Activated naive CD8-positive, alpha-beta T cell treated with anti-CD3 and anti-CD28 coated beads, Interleukin-2, amount 50 U/mL, for 16 hours (primary cell): ENCODE data around the gene TRIP6.
A peak's percentile ranks its signal among the peaks of the same experiment; 100 is the strongest.
"Not testable (repeated sequence)": the region's sequence is repeated elsewhere in the genome, so short reads cannot be mapped to it uniquely, and the experiment has no call there.

Experiments
- DNase-seq: peaks from one replicate; pipeline ENCODE4 v3.0.0-alpha.2; 2020; ENCODE audit warnings: low read depth, low spot score

Gene TRIP6

GRCh38 chr7:100837099-100837836 is 29.9 kb upstream of the TRIP6 start:
- DNase-seq: peak; percentile 60

GRCh38 chr7:100839361-100839760 is 27.8 kb upstream of the TRIP6 start:
- DNase-seq: no peak

- no peak for DNase-seq
Observed at GRCh38 chr7:100840470-100841100, 26.6 kb upstream of the TRIP6 start.

GRCh38 chr7:100847360-100847759 is 19.8 kb upstream of the TRIP6 start:
- DNase-seq: no peak

GRCh38 chr7:100852048-100852872 is 14.9 kb upstream of the TRIP6 start, which contains the start of gene SLC12A9:
Gene SLC12A9 (plus strand): TSS chr7:100852713. CDS start chr7:100854198, 1,485 bp downstream.
- peak; percentile 70 for DNase-seq

- no peak for DNase-seq
Observed at GRCh38 chr7:100854146-100854895, 12.9 kb upstream of the TRIP6 start.

GRCh38 chr7:100854899-100855298 is 12.3 kb upstream of the TRIP6 start:
- not testable (repeated sequence) for DNase-seq

GRCh38 chr7:100855515-100855914 is 11.7 kb upstream of the TRIP6 start:
- no peak for DNase-seq

GRCh38 chr7:100856871-100857282 is 10.3 kb upstream of the TRIP6 start:
- DNase-seq: no peak

- no peak for DNase-seq
Observed at GRCh38 chr7:100859856-100860255, 7.3 kb upstream of the TRIP6 start.

GRCh38 chr7:100860702-100861615 is 6.2 kb upstream of the TRIP6 start:
- DNase-seq: no peak

GRCh38 chr7:100861616-100861985 is 5.6 kb upstream of the TRIP6 start:
- no peak for DNase-seq

GRCh38 chr7:100863406-100863950 is 3.7 kb upstream of the TRIP6 start:
- DNase-seq: no peak

GRCh38 chr7:100864263-100864845 is 2.8 kb upstream of the TRIP6 start:
- no peak for DNase-seq

- no peak for DNase-seq
Observed at GRCh38 chr7:100865372-100865911, 1.7 kb upstream of the TRIP6 start.

GRCh38 chr7:100865938-100866728 is 1.1 kb upstream of the TRIP6 start:
- DNase-seq: no peak

GRCh38 chr7:100866729-100867039 is 503 bp upstream of the TRIP6 start:
- no peak for DNase-seq

GRCh38 chr7:100867776-100868485 is 744 bp downstream of the TRIP6 start:
- no peak for DNase-seq
